ENCODE data around the gene SHC3.

SHC3 gene

DNA sequence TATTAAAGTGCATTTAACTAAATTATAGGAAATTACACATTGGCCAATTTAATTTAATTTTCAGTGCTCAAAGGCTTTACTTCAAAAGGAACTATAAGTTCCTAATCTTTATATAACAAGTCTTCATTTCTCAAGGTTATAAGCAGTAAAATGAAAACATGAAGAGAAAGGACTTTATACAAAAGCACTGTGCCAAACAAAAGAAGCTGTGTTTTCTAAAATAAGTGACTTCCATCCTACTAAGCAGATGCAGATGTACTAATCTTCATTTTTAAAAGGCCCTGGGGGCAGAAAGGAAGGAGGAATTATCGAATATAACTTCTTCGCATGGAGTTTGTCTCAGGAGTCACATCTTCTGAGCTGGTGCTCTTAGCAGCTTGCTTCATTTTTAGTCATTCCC, 81.4 kb downstream of the SHC3 start:
- DNase-seq: no peak

DNA sequence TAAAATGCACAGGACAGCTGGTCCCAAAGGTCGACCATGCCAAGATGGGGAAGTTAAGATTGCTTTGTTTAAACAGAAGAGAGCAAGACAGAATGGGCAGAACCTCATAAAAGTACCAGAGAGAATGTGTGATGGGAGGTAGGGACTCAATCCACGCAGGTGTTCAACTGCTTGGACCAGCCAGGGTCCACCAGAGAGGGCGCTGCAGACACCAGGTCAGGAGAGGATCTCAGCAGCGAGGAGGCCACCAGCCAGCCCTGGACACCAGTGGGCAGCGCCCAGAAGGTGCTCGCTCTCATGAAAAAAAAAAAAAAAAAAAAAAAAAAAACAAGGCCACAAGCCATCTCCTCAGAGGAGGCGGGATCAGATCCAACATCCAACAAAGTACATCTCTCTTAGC, 81.8 kb downstream of the SHC3 start:
- DNase-seq: no peak

DNA sequence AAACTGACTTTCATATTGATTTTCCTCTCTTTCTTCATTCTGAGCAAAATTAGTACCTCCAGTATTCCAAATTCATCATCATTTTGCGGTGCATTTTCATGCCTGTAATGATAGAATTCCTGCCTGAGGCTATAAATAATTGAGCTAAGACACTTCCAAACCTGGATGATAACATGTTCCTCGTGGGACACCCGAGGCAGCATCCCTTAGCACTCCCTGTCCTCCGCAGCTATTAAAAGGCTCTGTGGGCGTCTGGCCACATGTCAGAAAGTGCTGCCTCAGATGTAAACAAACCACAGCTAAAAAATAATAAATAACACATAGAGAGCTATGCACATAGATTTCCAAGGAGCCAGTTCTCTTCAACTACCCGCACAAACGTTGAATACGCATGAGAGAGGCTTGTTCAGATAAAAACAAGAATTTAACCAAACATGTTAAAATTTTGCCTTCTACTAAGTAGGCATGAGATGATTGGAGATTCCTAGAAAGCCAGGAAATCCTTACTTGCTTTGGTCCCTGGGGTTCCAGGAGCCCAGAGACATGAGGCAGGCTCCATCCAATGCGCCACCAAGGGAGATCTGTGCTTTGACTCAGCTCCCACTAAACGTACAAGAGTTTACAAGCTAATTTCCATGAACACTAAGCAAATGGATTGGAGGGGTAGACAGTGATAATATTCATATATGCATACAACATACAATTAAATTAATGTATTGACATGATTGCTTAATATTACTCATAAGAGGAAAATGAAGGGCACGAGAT, 82.7 kb downstream of the SHC3 start:
- DNase-seq: no peak

DNA sequence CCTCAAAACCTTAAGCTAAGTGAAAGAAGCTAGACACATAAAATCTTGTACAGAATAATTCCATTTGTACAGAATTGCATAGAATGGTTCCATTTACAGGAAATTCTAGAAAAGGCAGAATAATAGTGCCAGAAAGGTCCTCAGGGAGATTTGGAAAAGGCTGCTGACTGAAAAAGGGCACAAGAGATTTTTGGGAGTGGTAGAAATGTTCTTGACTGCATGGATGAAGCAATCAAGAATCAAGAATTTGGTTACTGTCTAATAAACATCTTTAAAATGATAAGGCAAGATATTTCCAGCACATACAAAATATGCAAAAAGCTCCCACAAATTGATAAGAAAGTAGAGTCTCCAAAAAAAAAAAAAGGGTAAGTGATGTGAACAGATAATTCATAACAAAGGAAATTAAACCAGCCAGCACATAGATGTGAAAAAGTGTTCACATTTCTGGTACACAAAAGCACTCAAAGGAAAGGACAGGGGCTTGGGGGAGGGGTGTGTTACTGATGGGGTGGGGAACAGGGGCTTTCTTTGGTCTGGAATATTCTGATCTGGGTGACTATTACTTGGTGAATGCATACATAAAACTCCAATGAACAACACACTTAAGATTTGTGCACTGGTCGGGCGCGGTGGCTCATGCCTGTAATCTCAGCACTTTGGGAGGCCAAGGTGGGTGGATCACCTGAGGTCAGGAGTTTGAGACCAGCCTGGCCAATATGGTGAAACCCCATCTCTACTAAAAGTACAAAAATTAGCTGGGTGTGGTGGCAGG, 85.2 kb downstream of the SHC3 start:
- DNase-seq: no peak

- DNase-seq: no peak
Measured at GRCh38 chr9:89089176-89089575, 89.4 kb downstream of the SHC3 start.

DNA sequence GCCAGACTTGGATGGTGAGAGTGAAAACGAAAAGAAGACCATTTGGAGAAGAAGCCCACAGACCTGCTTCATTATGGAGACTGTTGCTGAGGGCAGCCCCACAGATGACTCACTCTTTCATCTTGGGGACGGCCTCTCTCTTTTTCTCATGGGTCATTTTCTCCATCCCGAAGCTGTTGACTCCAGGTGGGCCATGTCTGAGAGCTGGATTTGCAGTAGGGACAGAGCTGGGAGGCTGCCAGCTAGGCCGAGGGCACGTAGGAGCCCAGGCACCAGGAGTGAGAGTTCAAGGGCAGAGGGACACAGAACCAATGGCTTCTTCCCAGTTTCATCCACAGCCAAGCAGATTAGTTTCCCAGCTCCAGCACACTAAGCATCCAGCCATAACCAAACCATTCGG, 95.0 kb downstream of the SHC3 start:
- no peak for DNase-seq

GRCh38 chr9:89080193-89080592, 98.4 kb downstream of the SHC3 start:
- DNase-seq: no peak

- no peak for DNase-seq
Measured at GRCh38 chr9:89079391-89079790, 99.2 kb downstream of the SHC3 start.

GRCh38 chr9:89078860-89079259, 99.8 kb downstream of the SHC3 start:
- no peak for DNase-seq

DNA sequence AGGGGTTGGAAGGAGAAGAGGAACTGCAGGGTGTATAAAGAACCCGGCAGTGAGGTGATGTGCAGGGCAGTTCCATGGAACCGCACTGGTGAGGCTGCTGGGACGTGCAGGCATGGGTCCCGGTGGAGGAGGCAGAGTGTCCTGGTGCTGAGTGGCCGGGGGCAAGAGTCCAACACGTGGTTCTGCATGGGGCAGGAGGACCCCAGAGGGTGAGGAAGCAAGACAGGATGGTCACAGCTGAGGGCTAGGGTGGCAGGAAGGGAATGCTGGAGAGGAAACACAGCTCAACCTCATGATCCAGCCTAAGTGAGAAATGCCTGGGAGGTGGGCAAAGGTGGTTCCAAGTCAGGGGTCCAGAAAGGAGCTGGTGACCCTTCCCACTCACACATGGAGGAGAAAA, 100.2 kb downstream of the SHC3 start:
- DNase-seq: no peak

DNA sequence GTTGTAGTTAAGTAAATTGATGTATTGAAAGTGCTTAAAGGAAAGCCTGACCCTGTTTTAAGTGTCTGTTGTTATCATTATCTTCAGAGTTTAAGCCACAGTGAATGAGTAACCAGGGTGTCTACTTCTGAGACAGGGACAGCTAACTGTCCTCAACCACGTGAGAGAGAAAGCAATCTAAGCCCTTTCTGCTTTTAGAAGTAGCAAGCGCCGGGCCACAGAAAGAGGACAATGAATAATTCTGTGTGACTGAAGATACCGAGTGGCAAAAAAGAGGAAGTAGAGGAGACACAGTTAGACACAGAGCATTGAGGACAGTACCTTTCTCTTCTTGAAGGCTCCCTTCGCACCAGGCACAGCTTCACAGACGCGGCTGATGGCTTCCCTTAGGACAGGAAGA, 101.1 kb downstream of the SHC3 start:
- DNase-seq: no peak

DNA sequence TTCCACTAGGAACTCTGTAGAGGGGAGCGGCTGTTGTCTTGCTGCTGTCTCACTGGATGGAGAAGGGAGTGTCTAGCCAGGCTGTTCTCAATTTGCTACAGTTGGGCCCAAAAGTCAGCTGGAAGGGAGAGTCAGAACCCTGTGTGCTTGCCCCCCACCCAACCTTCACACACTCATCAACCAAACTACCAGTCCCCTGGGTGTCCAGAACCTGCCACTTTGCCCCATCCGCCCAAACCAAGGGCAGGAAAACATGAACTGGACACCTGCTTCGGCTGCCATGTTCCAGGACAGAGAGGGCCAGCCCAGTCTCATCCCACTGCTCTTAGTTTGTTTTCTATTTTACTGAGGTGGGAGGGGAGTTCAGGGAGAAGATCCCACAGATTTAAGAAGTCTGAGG, 105.2 kb downstream of the SHC3 start:
- DNase-seq: no peak

DNA sequence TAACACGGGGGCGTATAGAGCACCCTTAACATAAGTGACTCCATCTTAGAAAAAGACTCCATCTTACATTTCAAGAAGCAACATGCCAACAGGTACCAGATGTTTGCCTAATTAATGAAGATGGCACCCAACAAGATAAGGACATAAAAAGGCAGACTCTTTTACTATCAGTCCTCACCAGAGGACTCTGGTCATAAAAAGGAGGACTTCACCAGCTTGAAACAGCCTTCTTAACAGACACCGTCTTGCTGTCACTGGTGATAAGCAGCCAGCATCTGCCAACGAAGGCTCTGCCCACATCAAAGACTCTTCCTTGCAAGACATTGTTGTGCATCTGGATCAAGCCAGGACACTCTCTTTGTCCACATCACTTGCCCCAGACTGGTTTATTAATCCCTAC, 107.0 kb downstream of the SHC3 start:
- DNase-seq: no peak

- DNase-seq: no peak
Measured at GRCh38 chr9:89066835-89067234, 111.8 kb downstream of the SHC3 start.

DNA sequence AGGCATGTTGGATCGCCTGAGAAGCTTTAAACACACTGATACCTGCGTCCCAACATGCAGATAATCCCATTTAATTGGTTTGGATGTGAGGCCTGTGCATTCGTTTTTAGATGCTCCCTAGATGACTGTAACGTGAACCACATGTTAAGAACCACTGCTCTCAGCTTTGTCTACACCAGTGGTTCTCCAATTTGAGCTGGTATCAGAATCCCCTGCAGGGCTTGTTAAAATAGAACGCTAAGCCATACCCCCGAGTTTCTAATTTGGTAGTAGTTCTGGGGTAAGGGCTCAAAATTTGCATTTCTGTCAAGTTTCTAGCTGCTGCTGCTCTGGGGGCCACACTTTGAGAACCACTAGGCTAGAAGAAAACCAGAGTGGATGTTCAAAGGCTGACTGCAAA, 112.7 kb downstream of the SHC3 start:
- DNase-seq: no peak

DNA sequence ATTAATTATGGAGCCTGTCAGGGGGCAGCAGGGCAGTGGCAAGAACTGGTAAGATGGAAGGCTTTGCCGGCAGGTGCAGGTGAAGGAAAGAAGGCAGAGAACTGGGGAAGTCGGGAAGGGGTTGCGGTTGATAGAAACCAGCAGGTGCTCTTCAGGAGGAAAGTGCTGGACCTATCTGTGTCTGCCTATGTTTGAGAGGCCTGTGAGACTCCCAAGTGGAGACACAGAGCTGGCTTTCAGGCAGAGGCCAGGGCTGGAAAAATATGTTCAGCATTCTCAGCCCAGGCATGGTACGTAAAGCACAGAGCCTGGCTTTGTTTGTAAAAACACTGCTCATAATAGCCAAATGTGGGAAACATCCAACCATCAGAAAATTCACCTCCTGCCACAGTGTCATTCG, 117.8 kb downstream of the SHC3 start:
- no peak for DNase-seq

- no peak for DNase-seq
Measured at GRCh38 chr9:89059925-89060506, 118.6 kb downstream of the SHC3 start.

DNA sequence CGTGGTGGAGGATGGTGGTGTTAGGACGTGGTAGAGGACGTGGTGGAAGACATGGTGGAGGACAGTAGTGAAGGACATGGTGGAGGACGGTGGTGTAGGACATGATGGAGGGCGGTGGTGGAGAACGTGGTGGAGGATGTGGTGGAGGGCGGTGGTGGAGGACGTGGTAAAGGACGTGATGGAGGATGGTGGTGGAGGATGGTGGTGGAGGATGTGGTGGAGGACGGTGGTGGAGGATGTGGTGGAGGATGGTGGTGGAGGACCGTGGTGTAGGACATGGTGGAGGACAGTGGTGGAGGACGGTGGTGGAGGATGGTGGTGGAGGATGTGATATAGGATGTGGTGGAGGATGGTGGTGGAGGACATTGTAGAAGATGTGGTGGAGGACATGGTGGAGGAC, 119.7 kb downstream of the SHC3 start:
- no peak for DNase-seq

DNA sequence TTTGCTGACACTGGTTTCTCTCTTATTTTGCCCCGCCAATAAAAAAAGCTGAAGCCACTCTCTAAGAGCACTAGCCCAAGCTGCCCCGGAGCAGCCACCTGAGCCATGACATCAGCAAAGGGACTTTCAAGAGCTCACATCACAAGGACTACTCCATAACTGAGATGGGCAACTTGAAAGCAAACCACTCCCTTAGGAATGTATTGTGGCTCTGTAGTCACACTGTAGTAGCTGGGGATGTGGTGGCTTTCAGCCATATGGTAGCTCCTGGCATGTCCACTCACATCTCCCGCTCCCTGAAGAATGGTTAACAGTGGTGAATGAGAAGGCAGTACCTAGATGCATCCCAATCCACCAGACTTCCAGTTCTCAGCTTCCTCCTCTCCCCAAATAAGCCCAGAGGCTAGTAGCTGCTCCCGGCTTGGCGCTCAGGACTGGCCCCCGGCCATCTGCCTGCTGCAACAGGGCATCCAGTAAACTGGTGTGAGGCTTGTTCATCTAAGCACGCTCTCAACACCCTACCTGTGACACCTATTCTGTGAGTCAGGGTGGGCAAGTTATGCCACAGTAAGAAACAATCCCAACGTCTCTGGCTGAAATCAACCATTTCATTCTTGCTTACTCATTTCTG, 123.6 kb downstream of the SHC3 start:
- no peak for DNase-seq

DNA sequence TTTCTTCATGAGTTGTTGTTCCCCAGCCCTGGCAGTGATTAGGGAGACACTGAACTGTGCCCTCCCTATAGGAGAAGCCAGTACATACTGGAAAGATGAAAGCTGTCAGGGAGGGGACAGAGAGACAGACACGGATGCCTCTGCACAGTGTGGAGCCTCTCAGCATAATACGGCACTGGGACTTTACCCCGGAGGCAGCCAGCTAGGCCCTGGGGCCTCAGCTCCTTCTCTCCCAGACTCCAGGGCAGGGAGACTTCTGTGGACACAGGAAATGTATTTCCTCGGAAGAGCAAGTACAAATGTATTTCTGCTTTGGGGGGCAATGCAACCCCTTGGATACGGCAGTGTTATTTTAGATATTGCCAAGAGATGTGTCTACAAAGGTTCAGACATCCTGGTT, 125.3 kb downstream of the SHC3 start:
- no peak for DNase-seq

DNA sequence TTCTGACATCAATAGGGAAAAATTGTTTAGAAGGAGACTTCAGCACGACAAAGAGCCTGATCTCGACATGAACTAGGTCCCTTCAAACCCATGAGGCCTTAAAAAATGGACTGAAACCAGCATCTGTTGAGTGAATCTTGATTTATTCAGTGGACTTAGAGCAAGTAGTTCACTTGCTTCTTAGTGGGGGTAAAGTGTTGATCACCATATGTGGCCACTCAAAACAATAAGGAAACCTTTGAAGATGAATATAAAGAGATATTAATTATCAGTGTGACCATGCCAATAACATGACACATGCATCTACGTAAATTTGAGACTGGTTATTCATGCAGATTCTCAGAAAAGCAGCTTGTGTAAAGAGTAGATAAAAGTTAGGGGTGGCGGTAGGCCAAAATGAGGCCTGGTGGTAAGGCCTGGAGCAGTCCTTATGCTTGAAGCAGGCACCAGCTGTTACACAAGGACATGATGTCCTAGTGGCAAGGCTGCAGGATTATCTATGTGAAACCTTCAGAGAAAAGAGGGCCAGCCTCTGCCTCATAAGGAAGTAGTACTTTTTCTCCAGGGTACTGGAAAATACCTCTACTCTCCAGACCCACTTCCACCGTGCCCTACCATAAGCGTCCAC, 126.0 kb downstream of the SHC3 start:
- no peak for DNase-seq

DNA sequence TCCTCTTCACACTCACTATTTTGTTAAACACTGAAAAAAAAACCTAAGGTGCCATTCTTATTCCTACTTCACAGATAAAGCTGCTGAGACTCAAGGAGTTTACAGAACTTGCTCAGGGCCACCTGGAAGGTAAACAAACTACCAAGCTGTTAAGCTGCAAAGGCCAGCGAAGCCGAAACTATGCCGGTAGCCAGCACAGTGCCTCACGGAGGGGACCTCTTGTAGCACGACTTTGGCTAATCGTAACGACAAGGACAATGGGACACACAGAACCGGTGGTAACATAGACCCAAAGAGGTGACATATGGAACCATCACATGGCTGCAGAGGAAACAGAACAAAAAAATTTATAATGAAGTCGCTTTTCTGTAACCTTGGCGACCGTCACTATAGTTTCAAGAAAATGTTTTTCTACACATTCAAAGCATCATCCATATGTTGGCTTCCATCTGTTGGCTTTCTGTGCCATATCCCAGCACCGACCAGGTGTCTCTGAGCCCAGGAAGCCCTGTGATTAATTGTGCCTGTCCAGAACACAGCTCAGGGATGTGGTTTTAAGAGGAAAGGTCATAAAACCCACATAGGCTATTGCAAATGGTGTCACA, 127.1 kb downstream of the SHC3 start:
- no peak for DNase-seq

- no peak for DNase-seq
Measured at GRCh38 chr9:89049646-89050045, 129.0 kb downstream of the SHC3 start.

Data from GF-D8 (cell line).